Gastrocnemius medialis (tissue), 4 donors: ENCODE data around the gene EAF2.

Experiments
- POLR2A ChIP-seq, 2 donors: fragments of 450-650 bp; IDR thresholded peaks; one replicate each; pipeline ENCODE4 v1.6.1; 2017; ENCODE audit warnings: antibody characterized with exemption in 2 of 2, mild to moderate bottlenecking in 2 of 2, moderate library complexity in 2 of 2
- TF ChIP-seq, protein P1 (sequence below), 5 experiments: fragments of 450-650 bp in 3 of 5; fragments of 200-600 bp in 2 of 5; sonication (generic) in 2 of 5; IDR thresholded peaks in 4 of 5; conservative IDR thresholded peaks in 1 of 5; 1 replicate in 4 of 5; 2 replicates in 1 of 5; pipeline ENCODE4 v1.5.1; 2016 to 2019; ENCODE audit warnings: antibody characterized with exemption in 5 of 5, mild to moderate bottlenecking in 3 of 5, moderate library complexity in 3 of 5

DNA sequence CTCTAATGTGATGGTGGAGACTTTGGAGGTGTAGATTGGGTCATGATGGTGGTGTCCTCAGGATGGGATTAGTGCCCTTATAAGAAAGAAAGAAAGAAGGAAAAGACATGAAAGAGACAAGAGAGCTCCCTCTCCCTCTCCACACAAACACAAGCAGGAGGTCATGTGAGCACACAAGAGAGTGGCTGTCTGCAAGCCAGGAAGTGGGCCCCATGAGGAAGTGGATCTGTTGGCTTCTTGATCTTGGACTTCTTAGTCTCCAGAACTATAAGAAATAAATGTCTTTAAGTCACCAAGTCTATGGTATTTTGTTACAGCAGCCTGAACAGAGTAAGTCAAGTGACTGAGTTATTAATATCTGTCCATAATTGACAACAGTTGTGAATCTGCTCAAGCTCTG, 17.3 kb upstream of the EAF2 start:
- TF ChIP-seq POLR2A (IDR thresholded peaks at IDR 0.05) = no peak
- TF ChIP-seq, protein P1, sequence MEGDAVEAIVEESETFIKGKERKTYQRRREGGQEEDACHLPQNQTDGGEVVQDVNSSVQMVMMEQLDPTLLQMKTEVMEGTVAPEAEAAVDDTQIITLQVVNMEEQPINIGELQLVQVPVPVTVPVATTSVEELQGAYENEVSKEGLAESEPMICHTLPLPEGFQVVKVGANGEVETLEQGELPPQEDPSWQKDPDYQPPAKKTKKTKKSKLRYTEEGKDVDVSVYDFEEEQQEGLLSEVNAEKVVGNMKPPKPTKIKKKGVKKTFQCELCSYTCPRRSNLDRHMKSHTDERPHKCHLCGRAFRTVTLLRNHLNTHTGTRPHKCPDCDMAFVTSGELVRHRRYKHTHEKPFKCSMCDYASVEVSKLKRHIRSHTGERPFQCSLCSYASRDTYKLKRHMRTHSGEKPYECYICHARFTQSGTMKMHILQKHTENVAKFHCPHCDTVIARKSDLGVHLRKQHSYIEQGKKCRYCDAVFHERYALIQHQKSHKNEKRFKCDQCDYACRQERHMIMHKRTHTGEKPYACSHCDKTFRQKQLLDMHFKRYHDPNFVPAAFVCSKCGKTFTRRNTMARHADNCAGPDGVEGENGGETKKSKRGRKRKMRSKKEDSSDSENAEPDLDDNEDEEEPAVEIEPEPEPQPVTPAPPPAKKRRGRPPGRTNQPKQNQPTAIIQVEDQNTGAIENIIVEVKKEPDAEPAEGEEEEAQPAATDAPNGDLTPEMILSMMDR (IDR thresholded peaks at IDR 0.05 in 4 of 5, conservative IDR thresholded peaks at IDR 0.05 in 1 of 5) = no peak
